Mucosa of gallbladder (tissue), 1 donor: ENCODE results near the gene ALDOB. TPM values are rescaled to one million over a fixed set of nuclear protein-coding genes. Genes with fewer than 3 reads are reported as not detected.
A peak's percentile ranks its signal among the peaks of the same experiment; 100 is the strongest.

ENCODE experiments used
- DNase-seq: peaks from one replicate; pipeline ENCODE4 v3.0.0-alpha.2; 2020; ENCODE audit warnings: low spot score
- total RNA-seq: library from RNA; stranded (reverse); gene quantifications from one replicate; pipeline ENCODE4 v1.2.1, GENCODE V29; 2021
- donor health status: DM: no; HTN: no; CAD: no.

ALDOB gene
- total RNA-seq, 1 donor from 2014 or later: 265 TPM

GRCh38 chr9:101455656-101456240 lies 20.2 kb upstream of the ALDOB start:
- DNase-seq: no peak

- DNase-seq: no peak
Observed at GRCh38 chr9:101453776-101454570, 18.4 kb upstream of the ALDOB start.

GRCh38 chr9:101451498-101451897 lies 15.9 kb upstream of the ALDOB start:
- no peak for DNase-seq

- DNase-seq: no peak
Observed at GRCh38 chr9:101450931-101451330, 15.4 kb upstream of the ALDOB start.

- peak; percentile 82 for DNase-seq
Observed at GRCh38 chr9:101449071-101449721, 13.6 kb upstream of the ALDOB start.

- DNase-seq: no peak
Observed at GRCh38 chr9:101448680-101449070, 13.1 kb upstream of the ALDOB start.

- no peak for DNase-seq
Observed at GRCh38 chr9:101446732-101447131, 11.2 kb upstream of the ALDOB start.

GRCh38 chr9:101445353-101446029 lies 9.9 kb upstream of the ALDOB start:
- no peak for DNase-seq

- peak; percentile 92 for DNase-seq
Observed at GRCh38 chr9:101443364-101443771, 7.8 kb upstream of the ALDOB start.

- no peak for DNase-seq
Observed at GRCh38 chr9:101442736-101443135, 7.2 kb upstream of the ALDOB start.

GRCh38 chr9:101442318-101442717 lies 6.7 kb upstream of the ALDOB start:
- DNase-seq: peak; percentile 34

GRCh38 chr9:101440714-101441230 lies 5.2 kb upstream of the ALDOB start:
- DNase-seq: no peak

GRCh38 chr9:101438523-101438922 lies 2.9 kb upstream of the ALDOB start:
- DNase-seq: no peak

GRCh38 chr9:101437806-101438232 lies 2.2 kb upstream of the ALDOB start:
- DNase-seq: peak; percentile 77

- no peak for DNase-seq
Observed at GRCh38 chr9:101434998-101435397, 576 bp downstream of the ALDOB start.

- peak; percentile 72 for DNase-seq
Observed at GRCh38 chr9:101433229-101433628, 2.3 kb downstream of the ALDOB start.

GRCh38 chr9:101432740-101433139 lies 2.8 kb downstream of the ALDOB start:
- no peak for DNase-seq

- no peak for DNase-seq
Observed at GRCh38 chr9:101432171-101432570, 3.4 kb downstream of the ALDOB start.

GRCh38 chr9:101429736-101430135 lies 5.8 kb downstream of the ALDOB start:
- no peak for DNase-seq

GRCh38 chr9:101428909-101429308 lies 6.7 kb downstream of the ALDOB start:
- DNase-seq: no peak

- DNase-seq: no peak
Observed at GRCh38 chr9:101427957-101428655, 7.5 kb downstream of the ALDOB start.
